ENCODE results near the gene ANAPC1.
A peak's percentile ranks its signal among the peaks of the same experiment; 100 is the strongest.

ANAPC1 gene

GRCh38 chr2:111923276-111923804 lies 39.3 kb upstream of the ANAPC1 start:
- ChIA-PET POLR2A (no interaction called here), CTCF (no interaction called here)
- peaks cover 6% of the 10 kb centered on the region for H3K4me1 ChIP-seq (ENCODE audit: control insufficient read depth, insufficient read depth, low read length)
- H3K27ac ChIP-seq (ENCODE audit: extremely low read depth, low read depth, low read length), result no peak overlapping the region
- TF ChIP-seq ZNF221 (tag by site-specific recombination; IDR thresholded peaks at IDR 0.05; ENCODE audit: borderline replicate concordance), result no peak
- TF ChIP-seq ZNF274 (IDR thresholded peaks at IDR 0.05; ENCODE audit: low read length), result no peak
- TF ChIP-seq ZNF274 (tag by site-specific recombination; IDR thresholded peaks at IDR 0.05; ENCODE audit: borderline replicate concordance), result no peak
- no peak for TF ChIP-seq BCL11B (tag by site-specific recombination; IDR thresholded peaks at IDR 0.05; ENCODE audit: low read depth)
- no peak for TF ChIP-seq ZNF394 (tag by site-specific recombination; IDR thresholded peaks at IDR 0.05; ENCODE audit: borderline replicate concordance)
- TF ChIP-seq ZBTB44 (tag by site-specific recombination; IDR thresholded peaks at IDR 0.05), result no peak
- no peak for TF ChIP-seq KLF16 (tag by site-specific recombination; IDR thresholded peaks at IDR 0.05)
- TF ChIP-seq GLIS1 (tag by site-specific recombination; IDR thresholded peaks at IDR 0.05), result no peak
- no peak for TF ChIP-seq ZNF510 (tag by site-specific recombination; IDR thresholded peaks at IDR 0.05; ENCODE audit: insufficient replicate concordance)
- TF ChIP-seq ZNF664 (tag by site-specific recombination; IDR thresholded peaks at IDR 0.05), result no peak
- TF ChIP-seq ZNF175 (tag by site-specific recombination; IDR thresholded peaks at IDR 0.05), result no peak
- no peak for TF ChIP-seq SETDB1 (IDR thresholded peaks at IDR 0.05; ENCODE audit: insufficient read length, low read length)
- H3K36me3 ChIP-seq (ENCODE audit: control insufficient read depth in 2 of 2, insufficient read depth in 1 of 2, low read length in 2 of 2), result no peaks in the 10 kb centered on the region
- H3K9me3 ChIP-seq (ENCODE audit: control insufficient read depth, insufficient read depth, low read depth, low read length), result no peaks in the 10 kb centered on the region
- H3K4me3 ChIP-seq (ENCODE audit: low read depth, low read length), result no peak overlapping the region

DNA sequence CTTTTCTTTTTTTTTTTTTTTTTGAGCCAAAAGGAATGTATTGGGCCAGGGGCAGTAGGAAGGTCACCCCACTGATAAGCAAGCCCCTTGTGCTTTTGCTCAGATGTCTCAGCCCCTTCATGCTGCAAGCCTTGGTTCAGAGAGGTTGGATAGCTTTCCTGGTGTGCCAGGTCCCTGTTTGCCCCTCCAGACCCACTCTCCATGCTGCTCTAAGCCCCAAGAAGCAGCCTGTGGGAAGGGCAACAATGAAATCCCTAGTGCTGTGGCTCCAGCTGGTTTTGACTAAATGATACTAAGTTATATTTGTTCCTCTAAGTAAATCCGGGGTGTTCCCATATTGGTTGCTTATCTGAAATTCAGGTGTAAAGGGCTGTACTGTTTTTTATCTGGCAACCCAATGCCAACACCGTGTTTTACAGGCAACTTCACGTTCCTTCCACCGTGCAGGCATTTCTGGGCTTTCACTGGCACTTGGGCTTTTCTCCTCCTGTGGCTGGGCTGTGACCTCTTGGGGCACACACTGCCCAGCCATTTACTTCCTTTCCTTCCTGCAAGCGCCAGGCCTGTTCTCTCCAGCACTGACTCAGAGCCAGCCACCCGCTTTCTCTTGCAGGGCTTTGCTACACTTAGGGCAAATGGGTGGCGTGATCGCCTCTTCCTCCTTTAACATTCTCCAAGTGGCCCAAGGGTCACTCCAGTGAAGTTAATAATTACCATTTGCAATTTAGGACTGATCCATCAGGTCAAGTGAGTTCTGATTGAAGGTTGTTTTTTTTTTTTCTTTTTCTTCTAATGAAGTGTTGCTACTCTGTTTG lies 36.0 kb upstream of the ANAPC1 start:
- Histone ChIP-seq H3K9me3 (ENCODE audit: control insufficient read depth, insufficient read depth, low read depth, low read length) (no peaks in the 10 kb centered on the region), H3K36me3 (ENCODE audit: control insufficient read depth in 2 of 2, insufficient read depth in 1 of 2, low read length in 2 of 2) (no peaks in the 10 kb centered on the region), H3K4me1 (ENCODE audit: control insufficient read depth, insufficient read depth, low read length) (peaks cover 10% of the 10 kb centered on the region), H3K27ac (ENCODE audit: extremely low read depth, low read depth, low read length) (no peak overlapping the region), H3K4me3 (ENCODE audit: low read depth, low read length) (no peak overlapping the region)
- ChIA-PET CTCF (interaction anchor here (0.6 to 1.6 kb wide), 4 partner anchors 14 to 56 kb away, joined by 3 to 6 read pairs (median 4); no protein-coding TSS in a partner anchor), POLR2A (no interaction called here)
- TF ChIP-seq ZNF670 (tag by site-specific recombination; IDR thresholded peaks at IDR 0.05; ENCODE audit: low read depth) (no peak), OVOL3 (tag by site-specific recombination; IDR thresholded peaks at IDR 0.05) (no peak), PRDM10 (tag by site-specific recombination; IDR thresholded peaks at IDR 0.05) (no peak), ZFP3 (tag by site-specific recombination; IDR thresholded peaks at IDR 0.05; ENCODE audit: low read depth) (no peak), ZXDB (tag by site-specific recombination; IDR thresholded peaks at IDR 0.05) (no peak), MYNN (tag by site-specific recombination; IDR thresholded peaks at IDR 0.05; ENCODE audit: borderline replicate concordance) (no peak), SETDB1 (IDR thresholded peaks at IDR 0.05; ENCODE audit: insufficient read length, low read length) (no peak), ZNF449 (tag by site-specific recombination; IDR thresholded peaks at IDR 0.05) (0 out of 2 replicates have a peak, but pooled peaks have one; percentile 24)

All from HEK293 (cell line).